Neural progenitor cell (in vitro differentiated cells): Measurements from ENCODE around the gene LRBA.

ENCODE experiments used
- EZH2 ChIP-seq: fragments of 200-600 bp; sonication (generic); IDR thresholded peaks from 2 replicates; pipeline ENCODE4 v1.6.1; 2017; ENCODE audit warnings: antibody characterized with exemption, mild to moderate bottlenecking, moderate library complexity
- EZH2phosphoT487 ChIP-seq: fragments of 200-600 bp; sonication (generic); IDR thresholded peaks from 2 replicates; pipeline ENCODE4 v1.6.1; 2017; ENCODE audit warnings: antibody characterized with exemption
- TF ChIP-seq, protein P1 (sequence below): fragments of 200-600 bp; sonication (generic); IDR thresholded peaks from 2 replicates; pipeline ENCODE4 v1.5.1; 2017; ENCODE audit warnings: antibody characterized with exemption, mild to moderate bottlenecking

DNA sequence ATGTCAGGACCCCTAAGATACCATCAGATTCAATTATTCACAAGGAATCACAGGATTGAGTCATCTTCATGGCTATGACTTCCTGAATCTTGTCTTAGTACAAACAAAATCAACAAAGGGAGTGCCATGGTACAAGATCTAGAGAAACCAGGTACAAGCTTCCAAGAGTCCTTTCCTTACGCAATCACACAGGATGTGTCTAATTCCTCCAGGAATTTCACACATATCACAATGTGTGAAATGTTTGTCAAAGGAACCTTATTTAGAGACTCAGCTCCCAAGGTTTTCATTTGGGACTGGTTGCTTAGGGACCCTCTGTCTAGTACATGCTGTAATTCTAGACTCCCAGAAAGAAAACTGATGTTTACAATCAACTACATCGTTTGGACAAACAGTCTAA is 350.1 kb downstream of the LRBA start:
- TF ChIP-seq, protein P1, sequence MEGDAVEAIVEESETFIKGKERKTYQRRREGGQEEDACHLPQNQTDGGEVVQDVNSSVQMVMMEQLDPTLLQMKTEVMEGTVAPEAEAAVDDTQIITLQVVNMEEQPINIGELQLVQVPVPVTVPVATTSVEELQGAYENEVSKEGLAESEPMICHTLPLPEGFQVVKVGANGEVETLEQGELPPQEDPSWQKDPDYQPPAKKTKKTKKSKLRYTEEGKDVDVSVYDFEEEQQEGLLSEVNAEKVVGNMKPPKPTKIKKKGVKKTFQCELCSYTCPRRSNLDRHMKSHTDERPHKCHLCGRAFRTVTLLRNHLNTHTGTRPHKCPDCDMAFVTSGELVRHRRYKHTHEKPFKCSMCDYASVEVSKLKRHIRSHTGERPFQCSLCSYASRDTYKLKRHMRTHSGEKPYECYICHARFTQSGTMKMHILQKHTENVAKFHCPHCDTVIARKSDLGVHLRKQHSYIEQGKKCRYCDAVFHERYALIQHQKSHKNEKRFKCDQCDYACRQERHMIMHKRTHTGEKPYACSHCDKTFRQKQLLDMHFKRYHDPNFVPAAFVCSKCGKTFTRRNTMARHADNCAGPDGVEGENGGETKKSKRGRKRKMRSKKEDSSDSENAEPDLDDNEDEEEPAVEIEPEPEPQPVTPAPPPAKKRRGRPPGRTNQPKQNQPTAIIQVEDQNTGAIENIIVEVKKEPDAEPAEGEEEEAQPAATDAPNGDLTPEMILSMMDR: no peak
- TF ChIP-seq EZH2: no peak
- no peak for TF ChIP-seq EZH2phosphoT487
